Nephron (organoid): ENCODE data around the gene FZD7.

Source experiments
- H3K27ac Mint-ChIP-seq, 3 experiments: 2 replicates each; pipeline ENCODE4 v1.8.0; 2020; ENCODE audit warnings: mixed read lengths in 3 of 3, mild to moderate bottlenecking in 2 of 3, moderate library complexity in 1 of 3
- H3K27me3 Mint-ChIP-seq: 2 replicates; pipeline ENCODE4 v1.8.0; 2021; ENCODE audit warnings: low read depth, mild to moderate bottlenecking, moderate library complexity, mixed read lengths
- H3K36me3 Mint-ChIP-seq: 2 replicates; pipeline ENCODE4 v1.8.0; 2020; ENCODE audit warnings: low read depth, mixed read lengths
- H3K4me1 Mint-ChIP-seq: 2 replicates; pipeline ENCODE4 v1.8.0; 2020; ENCODE audit warnings: mixed read lengths
- H3K4me3 Mint-ChIP-seq, 3 experiments: 2 replicates each; pipeline ENCODE4 v1.8.0; 2020; ENCODE audit warnings: mild to moderate bottlenecking in 3 of 3, mixed read lengths in 3 of 3, moderate library complexity in 2 of 3
- H3K9me3 Mint-ChIP-seq: 2 replicates; pipeline ENCODE4 v1.8.0; 2020; ENCODE audit warnings: mixed read lengths
- TF ChIP-seq, protein P1 (sequence below), 3 experiments: fragments of 200-600 bp; sonication (generic); IDR thresholded peaks; one replicate each; pipeline ENCODE4 v1.5.0; 2021; ENCODE audit warnings: antibody characterized with exemption in 3 of 3; ENCODE audit not compliant: unreplicated experiment in 3 of 3

FZD7 gene

DNA sequence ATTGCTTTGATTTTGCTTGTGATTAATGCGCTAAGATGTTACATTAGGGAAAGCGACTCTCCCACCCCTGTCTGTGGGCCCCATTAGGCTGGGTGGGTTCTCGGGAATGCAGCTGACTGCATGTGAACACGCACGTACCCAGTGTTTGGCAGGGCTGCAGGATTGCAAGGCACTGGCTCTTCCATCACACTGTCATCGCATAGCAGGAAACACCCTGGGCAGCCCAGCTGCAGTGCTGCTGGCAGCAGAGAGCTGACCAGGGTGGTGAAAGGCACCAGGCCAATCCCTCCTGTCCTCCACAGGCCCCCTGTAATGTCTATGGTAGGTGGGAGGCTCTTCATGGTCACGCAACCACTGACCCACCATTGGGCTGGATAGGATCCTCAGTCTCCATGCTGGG lies 34.4 kb upstream of the FZD7 start:
- Mint-ChIP-seq H3K27me3 (no peaks in the 10 kb centered on the region), H3K36me3 (no peaks in the 10 kb centered on the region), H3K4me1 (peaks cover 32% of the 10 kb centered on the region), H3K4me3 (no peak overlapping the region), H3K9me3 (no peaks in the 10 kb centered on the region), H3K27ac (peak overlapping the region; percentile 70 to 91 (median 74))
- TF ChIP-seq, protein P1, sequence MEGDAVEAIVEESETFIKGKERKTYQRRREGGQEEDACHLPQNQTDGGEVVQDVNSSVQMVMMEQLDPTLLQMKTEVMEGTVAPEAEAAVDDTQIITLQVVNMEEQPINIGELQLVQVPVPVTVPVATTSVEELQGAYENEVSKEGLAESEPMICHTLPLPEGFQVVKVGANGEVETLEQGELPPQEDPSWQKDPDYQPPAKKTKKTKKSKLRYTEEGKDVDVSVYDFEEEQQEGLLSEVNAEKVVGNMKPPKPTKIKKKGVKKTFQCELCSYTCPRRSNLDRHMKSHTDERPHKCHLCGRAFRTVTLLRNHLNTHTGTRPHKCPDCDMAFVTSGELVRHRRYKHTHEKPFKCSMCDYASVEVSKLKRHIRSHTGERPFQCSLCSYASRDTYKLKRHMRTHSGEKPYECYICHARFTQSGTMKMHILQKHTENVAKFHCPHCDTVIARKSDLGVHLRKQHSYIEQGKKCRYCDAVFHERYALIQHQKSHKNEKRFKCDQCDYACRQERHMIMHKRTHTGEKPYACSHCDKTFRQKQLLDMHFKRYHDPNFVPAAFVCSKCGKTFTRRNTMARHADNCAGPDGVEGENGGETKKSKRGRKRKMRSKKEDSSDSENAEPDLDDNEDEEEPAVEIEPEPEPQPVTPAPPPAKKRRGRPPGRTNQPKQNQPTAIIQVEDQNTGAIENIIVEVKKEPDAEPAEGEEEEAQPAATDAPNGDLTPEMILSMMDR (IDR thresholded peaks at IDR 0.05; ENCODE audit: unreplicated experiment in 3 of 3), result no peak

DNA sequence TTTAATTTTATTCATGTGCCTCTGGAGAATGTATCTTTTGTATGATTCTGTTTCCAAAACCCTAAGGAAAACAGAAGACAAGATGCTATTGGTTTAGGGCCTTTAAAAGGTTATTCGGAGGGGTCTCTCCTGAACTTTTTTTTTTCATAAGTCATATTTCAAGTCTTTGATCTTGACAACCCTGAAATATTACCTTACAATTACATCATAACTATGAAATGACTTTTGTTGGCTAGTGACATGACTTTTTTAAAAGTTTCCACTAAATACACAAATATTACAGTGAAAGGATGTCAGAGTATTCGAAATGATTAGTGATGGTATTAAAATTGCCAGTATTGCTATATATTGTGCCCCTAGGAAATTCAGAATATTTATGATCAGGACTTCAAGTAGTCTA lies 31.8 kb upstream of the FZD7 start:
- Mint-ChIP-seq H3K36me3 (no peaks in the 10 kb centered on the region), H3K4me3 (no peak overlapping the region), H3K9me3 (no peaks in the 10 kb centered on the region), H3K27ac (peak overlapping the region; percentile 62 to 78 (median 77)), H3K27me3 (no peaks in the 10 kb centered on the region), H3K4me1 (peaks cover 42% of the 10 kb centered on the region)
- TF ChIP-seq, protein P1 (IDR thresholded peaks at IDR 0.05; ENCODE audit: unreplicated experiment in 3 of 3), result no peak

DNA sequence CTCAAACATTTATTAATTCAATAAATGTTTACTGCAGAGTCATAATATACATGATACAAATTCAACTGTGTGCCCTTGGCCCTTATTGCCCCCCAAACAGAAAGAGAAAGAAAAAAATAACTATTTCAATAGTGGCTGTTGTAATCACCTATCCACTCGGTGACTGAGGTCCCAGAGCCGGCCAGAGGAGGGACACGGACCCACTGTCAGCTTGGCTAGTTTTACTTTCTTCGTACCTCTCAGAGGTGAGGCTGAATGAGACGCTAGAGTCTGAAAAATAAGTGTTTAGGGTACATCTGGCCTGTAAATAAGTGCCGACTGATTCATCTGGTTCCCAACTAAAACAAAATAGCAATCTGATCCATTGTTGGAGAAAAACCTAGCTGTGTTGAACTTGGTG lies 31.3 kb upstream of the FZD7 start:
- H3K9me3 Mint-ChIP-seq, result no peaks in the 10 kb centered on the region
- H3K36me3 Mint-ChIP-seq, result no peaks in the 10 kb centered on the region
- TF ChIP-seq, protein P1 (IDR thresholded peaks at IDR 0.05; ENCODE audit: unreplicated experiment in 3 of 3), result no peak
- H3K4me1 Mint-ChIP-seq, result peaks cover 41% of the 10 kb centered on the region
- no peaks in the 10 kb centered on the region for H3K27me3 Mint-ChIP-seq
- H3K4me3 Mint-ChIP-seq, result no peak overlapping the region
- H3K27ac Mint-ChIP-seq, result peak overlapping the region; percentile 62 to 78 (median 77)

DNA sequence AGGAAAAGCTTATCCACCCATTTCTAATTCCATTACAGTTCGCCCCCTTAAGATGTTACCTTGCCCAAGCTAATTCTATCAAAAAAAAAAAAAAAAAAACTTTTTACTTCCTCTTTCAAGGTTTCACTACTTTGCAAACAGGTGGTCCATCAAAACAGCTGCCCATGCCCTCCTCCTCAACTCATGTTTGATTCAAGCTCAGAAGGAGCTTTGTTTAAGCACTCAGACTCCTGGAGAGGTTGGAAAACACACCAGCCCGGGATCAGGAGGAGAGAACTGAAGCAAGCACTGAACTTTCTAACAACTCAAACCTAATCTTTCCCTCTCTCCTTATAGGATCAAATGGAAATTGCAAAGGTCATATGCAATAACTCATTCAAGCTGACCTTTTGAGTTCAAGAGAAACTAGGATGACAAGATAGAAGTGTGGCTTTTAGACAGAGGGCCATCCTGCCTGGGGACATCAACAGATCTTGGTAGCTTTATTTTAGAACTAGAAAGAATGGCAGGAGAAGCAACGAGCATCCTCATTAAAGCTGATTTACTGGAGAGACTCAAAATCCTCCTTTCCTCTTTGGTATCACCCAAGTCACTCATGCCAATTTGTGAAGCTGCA lies 28.3 kb upstream of the FZD7 start:
- TF ChIP-seq, protein P1 (IDR thresholded peaks at IDR 0.05; ENCODE audit: unreplicated experiment in 3 of 3), result no peak
- Mint-ChIP-seq H3K27me3 (no peaks in the 10 kb centered on the region), H3K27ac (peak overlapping the region; percentile 45 to 76 (median 49)), H3K4me1 (peaks cover 48% of the 10 kb centered on the region), H3K9me3 (no peaks in the 10 kb centered on the region), H3K4me3 (no peak overlapping the region), H3K36me3 (no peaks in the 10 kb centered on the region)

DNA sequence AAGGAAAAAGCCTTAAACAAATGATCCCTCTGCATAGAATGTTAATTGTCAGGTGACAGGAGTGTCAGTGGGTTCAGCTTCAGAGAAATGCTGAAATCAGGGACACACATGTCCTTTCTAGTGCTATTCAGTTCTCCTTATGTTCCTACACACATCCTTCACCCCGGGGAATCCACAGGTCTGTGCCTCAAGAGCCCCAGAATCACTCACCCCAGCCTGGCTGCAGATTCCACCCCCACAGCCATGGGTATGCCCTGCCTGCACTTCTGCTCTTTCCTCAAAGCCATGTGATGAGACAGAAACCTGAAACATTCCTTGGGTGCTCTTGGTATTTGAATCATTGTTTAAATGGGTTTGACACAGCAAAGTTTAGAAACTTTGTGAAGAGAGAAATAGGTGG lies 27.4 kb upstream of the FZD7 start:
- TF ChIP-seq, protein P1 (IDR thresholded peaks at IDR 0.05; ENCODE audit: unreplicated experiment in 3 of 3), result no peak
- H3K27ac Mint-ChIP-seq, result peak overlapping the region in 2 of 3 experiments; percentile 38 to 73
- H3K36me3 Mint-ChIP-seq, result no peaks in the 10 kb centered on the region
- no peaks in the 10 kb centered on the region for H3K9me3 Mint-ChIP-seq
- no peaks in the 10 kb centered on the region for H3K27me3 Mint-ChIP-seq
- H3K4me1 Mint-ChIP-seq, result peaks cover 53% of the 10 kb centered on the region
- no peak overlapping the region for H3K4me3 Mint-ChIP-seq
